ENCODE results near the gene MIF4GD.
A peak's percentile ranks its signal among the peaks of the same experiment; 100 is the strongest.
"Not testable (repeated sequence)": the region's sequence is repeated elsewhere in the genome, so short reads cannot be mapped to it uniquely, and the experiment has no call there.

The MIF4GD gene

GRCh38 chr17:75260641-75261335 is 10.2 kb downstream of the MIF4GD start:
- peaks cover 61% of the 10 kb centered on the region for H3K4me1 Mint-ChIP-seq
- DNase-seq, result no peak
- peaks cover 17% of the 10 kb centered on the region for H3K36me3 Mint-ChIP-seq
- H3K27ac Mint-ChIP-seq, result peak overlapping the region; percentile 99
- no peaks in the 10 kb centered on the region for H3K27me3 Mint-ChIP-seq
- H3K4me3 Mint-ChIP-seq, result peak overlapping the region; percentile 97
- H3K9me3 Mint-ChIP-seq, result no peaks in the 10 kb centered on the region
- CTCF ChIA-PET, result interaction anchor here (0.8 to 3.6 kb wide), 8 partner anchors 9 to 300 kb away, joined by 3 to 25 read pairs (median 4); partner anchors contain the start of genes MIF4GD, NT5C and SLC25A19

- Mint-ChIP-seq H3K36me3 (peaks cover 11% of the 10 kb centered on the region), H3K4me1 (peaks cover 57% of the 10 kb centered on the region)
- H3K9me3 Mint-ChIP-seq, H3K27ac Mint-ChIP-seq, H3K4me3 Mint-ChIP-seq, CTCF ChIA-PET, H3K27me3 Mint-ChIP-seq, DNase-seq: not testable (repeated sequence)
These were observed 13.8 kb downstream of the MIF4GD start for GRCh38 chr17:75257228-75257627.

- H3K9me3 Mint-ChIP-seq, H3K4me3 Mint-ChIP-seq, H3K27ac Mint-ChIP-seq, DNase-seq, H3K36me3 Mint-ChIP-seq, CTCF ChIA-PET, H3K27me3 Mint-ChIP-seq: not testable (repeated sequence)
- H3K4me1 Mint-ChIP-seq, result peaks cover 61% of the 10 kb centered on the region
These were observed 14.9 kb downstream of the MIF4GD start for GRCh38 chr17:75255954-75256698.

DNA sequence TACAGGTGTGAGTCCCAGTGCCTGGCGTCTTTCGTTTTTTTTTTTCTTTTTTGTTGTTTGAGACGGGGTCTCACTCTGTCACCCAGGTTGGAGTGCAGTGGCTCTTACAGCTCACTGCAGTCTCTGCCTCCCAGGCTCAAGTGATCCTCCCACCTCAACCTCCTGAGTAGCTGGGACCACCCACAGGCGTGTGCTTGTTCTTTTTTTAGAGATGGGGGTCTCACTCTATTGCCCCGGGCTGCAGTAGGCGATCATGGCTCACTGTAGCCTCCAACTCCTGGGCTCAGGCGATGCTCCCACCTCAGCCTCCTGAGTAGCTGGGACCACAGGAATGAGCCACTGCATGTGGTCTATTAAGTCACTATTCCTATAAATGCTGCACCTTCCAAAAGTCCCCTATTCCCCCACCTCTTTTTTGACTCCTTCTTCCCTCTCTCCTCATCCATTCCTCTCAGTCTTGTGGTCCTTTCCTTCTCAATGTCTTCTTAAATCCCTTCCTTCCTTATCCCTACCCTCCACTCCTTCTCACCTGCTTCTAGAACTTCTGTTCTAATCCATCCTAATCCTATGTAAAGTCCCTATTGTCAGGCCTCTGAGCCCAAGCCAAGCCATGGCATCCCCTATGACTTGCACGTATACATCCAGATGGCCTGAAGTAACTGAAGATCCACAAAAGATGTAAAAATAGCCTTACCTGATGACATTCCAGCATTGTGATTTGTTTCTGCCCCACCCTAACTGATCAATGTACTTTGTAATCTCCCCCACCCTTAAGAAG is 18.8 kb downstream of the MIF4GD start:
- peak overlapping the region; percentile 21 for H3K27ac Mint-ChIP-seq
- no peak overlapping the region for H3K4me3 Mint-ChIP-seq
- H3K27me3 Mint-ChIP-seq, result no peaks in the 10 kb centered on the region
- CTCF ChIA-PET, result interaction anchor here (0.6 to 0.9 kb wide), 2 partner anchors 12 to 81 kb away, joined by 3 read pairs; no protein-coding TSS in a partner anchor
- H3K36me3 Mint-ChIP-seq, result peaks cover 3% of the 10 kb centered on the region
- DNase-seq, result no peak
- H3K9me3 Mint-ChIP-seq, result no peaks in the 10 kb centered on the region
- H3K4me1 Mint-ChIP-seq, result peaks cover 50% of the 10 kb centered on the region

DNA sequence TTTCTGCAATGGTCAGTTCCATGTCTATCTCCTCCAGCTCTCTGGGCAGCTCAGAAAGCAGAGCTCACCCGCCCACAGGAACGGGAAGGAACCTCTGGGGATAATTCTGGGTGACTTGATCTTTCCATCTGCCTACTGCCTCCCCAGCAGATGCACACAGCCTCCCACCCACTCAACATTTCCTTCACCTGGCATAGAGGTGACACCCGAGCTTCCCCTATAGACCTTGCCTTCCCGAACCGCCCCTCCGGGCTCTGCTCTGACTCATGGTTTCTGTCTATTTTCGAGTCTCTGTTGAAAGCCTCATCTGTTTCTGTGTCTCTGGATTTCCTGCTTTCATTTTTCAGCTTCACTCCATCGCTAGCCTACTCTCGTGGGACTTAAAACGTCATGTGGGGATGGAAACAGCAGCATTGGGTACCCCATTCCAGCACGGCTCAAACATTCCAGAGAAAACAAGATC is 21.0 kb downstream of the MIF4GD start:
- Mint-ChIP-seq H3K36me3 (peaks cover 20% of the 10 kb centered on the region), H3K27ac (peak overlapping the region; percentile 90), H3K9me3 (no peaks in the 10 kb centered on the region), H3K4me3 (peak overlapping the region; percentile 64), H3K4me1 (peaks cover 40% of the 10 kb centered on the region), H3K27me3 (no peaks in the 10 kb centered on the region)
- DNase-seq, result peak; percentile 78
- CTCF ChIA-PET, result interaction anchor here (0.7 to 3.8 kb wide), 9 partner anchors 10 to 162 kb away, joined by 3 to 42 read pairs (median 5); partner anchors contain the start of gene MIF4GD

- Mint-ChIP-seq H3K4me3 (peak overlapping the region; percentile 64), H3K27me3 (no peaks in the 10 kb centered on the region), H3K9me3 (no peaks in the 10 kb centered on the region), H3K27ac (peak overlapping the region; percentile 90), H3K4me1 (peaks cover 41% of the 10 kb centered on the region), H3K36me3 (peaks cover 21% of the 10 kb centered on the region)
- CTCF ChIA-PET, result interaction anchor here (1.0 to 3.8 kb wide), 6 partner anchors 11 to 163 kb away, joined by 4 to 42 read pairs (median 8); partner anchors contain the start of gene MIF4GD
- no peak for DNase-seq
These were observed 21.5 kb downstream of the MIF4GD start for GRCh38 chr17:75249564-75249963.

DNA sequence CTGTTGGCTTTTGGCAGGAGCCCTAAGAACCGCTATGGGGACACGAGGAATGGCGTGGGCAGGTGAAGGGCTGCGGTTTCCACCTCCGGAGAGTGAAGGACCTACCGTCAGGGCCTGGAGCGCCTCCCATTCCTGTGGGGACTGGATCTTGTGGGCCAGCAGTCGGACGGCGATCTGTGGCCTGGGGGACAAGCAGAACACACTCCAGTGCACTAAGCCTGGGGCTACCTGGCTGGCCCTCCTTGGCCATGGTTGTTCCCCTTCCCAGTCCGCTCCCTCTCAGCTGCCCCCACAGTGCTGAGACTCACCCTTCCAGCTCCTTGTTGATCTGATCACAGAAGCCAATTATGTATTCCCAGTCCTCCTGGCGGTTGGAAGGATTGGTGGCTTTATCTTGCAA is 24.6 kb downstream of the MIF4GD start:
- H3K36me3 Mint-ChIP-seq, result peaks cover 43% of the 10 kb centered on the region
- no peaks in the 10 kb centered on the region for H3K9me3 Mint-ChIP-seq
- CTCF ChIA-PET, result interaction anchor here (0.6 kb wide), 1 partner anchor 16 kb away, joined by 5 read pairs; no protein-coding TSS in a partner anchor
- H3K4me1 Mint-ChIP-seq, result peaks cover 37% of the 10 kb centered on the region
- H3K27ac Mint-ChIP-seq, result no peak overlapping the region
- H3K27me3 Mint-ChIP-seq, result no peaks in the 10 kb centered on the region
- H3K4me3 Mint-ChIP-seq, result no peak overlapping the region
- no peak for DNase-seq

GRCh38 chr17:75245011-75245410 is 26.0 kb downstream of the MIF4GD start:
- Mint-ChIP-seq H3K4me1 (peaks cover 28% of the 10 kb centered on the region), H3K9me3 (no peaks in the 10 kb centered on the region), H3K27ac (no peak overlapping the region), H3K27me3 (no peaks in the 10 kb centered on the region), H3K36me3 (peaks cover 51% of the 10 kb centered on the region), H3K4me3 (no peak overlapping the region)
- no peak for DNase-seq
- CTCF ChIA-PET, result interaction anchor here (0.6 to 1.6 kb wide), 2 partner anchors 26 to 73 kb away, joined by 3 read pairs; partner anchors contain the start of gene MIF4GD

- CTCF ChIA-PET, result interaction anchor here (0.7 to 1.6 kb wide), 2 partner anchors 9 to 27 kb away, joined by 3 to 4 read pairs; partner anchors contain the start of gene MIF4GD
- H3K9me3 Mint-ChIP-seq, result no peaks in the 10 kb centered on the region
- H3K27me3 Mint-ChIP-seq, result no peaks in the 10 kb centered on the region
- peaks cover 48% of the 10 kb centered on the region for H3K36me3 Mint-ChIP-seq
- peak overlapping the region; percentile 8 for H3K27ac Mint-ChIP-seq
- no peak overlapping the region for H3K4me3 Mint-ChIP-seq
- DNase-seq, result no peak
- peaks cover 21% of the 10 kb centered on the region for H3K4me1 Mint-ChIP-seq
These were observed 26.7 kb downstream of the MIF4GD start for GRCh38 chr17:75244133-75244866.

GRCh38 chr17:75242461-75243042 is 28.5 kb downstream of the MIF4GD start:
- H3K27me3 Mint-ChIP-seq, result no peaks in the 10 kb centered on the region
- H3K27ac Mint-ChIP-seq, result peak overlapping the region; percentile 84
- H3K9me3 Mint-ChIP-seq, result no peaks in the 10 kb centered on the region
- H3K4me1 Mint-ChIP-seq, result peaks cover 25% of the 10 kb centered on the region
- H3K36me3 Mint-ChIP-seq, result peaks cover 54% of the 10 kb centered on the region
- CTCF ChIA-PET, result interaction anchor here (0.8 to 4.9 kb wide), 4 partner anchors 16 to 171 kb away, joined by 3 to 25 read pairs (median 3); partner anchors contain the start of genes GGA3 and MRPS7
- no peak for DNase-seq
- H3K4me3 Mint-ChIP-seq, result no peak overlapping the region

DNA sequence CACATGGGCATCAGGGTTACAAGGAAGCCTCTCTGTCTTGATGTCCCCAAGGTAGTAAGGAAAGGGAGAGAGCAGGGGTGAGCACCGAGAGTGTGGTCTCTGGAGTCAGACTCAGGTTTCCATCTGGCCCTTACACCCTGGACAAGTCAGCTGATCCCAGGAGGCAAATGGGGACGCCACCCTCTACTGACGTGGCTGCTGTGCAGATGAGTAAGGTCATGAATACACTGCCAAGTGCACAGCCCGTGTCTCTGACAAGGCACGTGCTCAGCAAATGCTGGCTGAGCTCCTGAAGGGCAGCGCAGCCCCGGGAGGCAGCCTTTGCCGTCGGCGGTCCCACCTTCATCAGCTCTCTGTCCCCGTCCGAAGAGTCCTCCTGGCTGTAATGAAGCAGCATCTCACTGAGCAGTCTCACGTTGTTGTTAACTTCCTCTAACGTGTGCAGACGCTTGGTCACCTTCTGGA is 29.0 kb downstream of the MIF4GD start:
- Mint-ChIP-seq H3K27me3 (no peaks in the 10 kb centered on the region), H3K27ac (peak overlapping the region; percentile 84), H3K4me1 (peaks cover 25% of the 10 kb centered on the region), H3K36me3 (peaks cover 60% of the 10 kb centered on the region), H3K9me3 (no peaks in the 10 kb centered on the region), H3K4me3 (no peak overlapping the region)
- CTCF ChIA-PET, result interaction anchor here (0.7 to 4.9 kb wide), 5 partner anchors 10 to 172 kb away, joined by 3 to 25 read pairs (median 3); partner anchors contain the start of genes GGA3 and MRPS7
- DNase-seq, result no peak

- CTCF ChIA-PET, result interaction anchor here (0.7 to 4.9 kb wide), 8 partner anchors 7 to 193 kb away, joined by 3 to 42 read pairs (median 7); partner anchors contain the start of genes GGA3, MRPS7 and NUP85
- Mint-ChIP-seq H3K9me3 (no peaks in the 10 kb centered on the region), H3K27ac (peak overlapping the region; percentile 54), H3K36me3 (peaks cover 60% of the 10 kb centered on the region), H3K4me1 (peaks cover 25% of the 10 kb centered on the region), H3K27me3 (no peaks in the 10 kb centered on the region), H3K4me3 (no peak overlapping the region)
- no peak for DNase-seq
These were observed 29.5 kb downstream of the MIF4GD start for GRCh38 chr17:75241502-75241901.

- Mint-ChIP-seq H3K27me3 (no peaks in the 10 kb centered on the region), H3K9me3 (no peaks in the 10 kb centered on the region), H3K4me3 (no peak overlapping the region), H3K36me3 (peaks cover 61% of the 10 kb centered on the region), H3K4me1 (peaks cover 25% of the 10 kb centered on the region), H3K27ac (no peak overlapping the region)
- no peak for DNase-seq
- CTCF ChIA-PET, result interaction anchor here (0.5 to 4.9 kb wide), 14 partner anchors 8 to 193 kb away, joined by 3 to 42 read pairs (median 7); partner anchors contain the start of genes GGA3, MIF4GD, MRPS7 and NUP85
These were observed 29.9 kb downstream of the MIF4GD start for GRCh38 chr17:75241143-75241430.

Data from activated naive CD4-positive, alpha-beta T cell treated with anti-CD3 and anti-CD28 coated beads, Interleukin-2, amount 10 ng/mL, durations not matched to agents 7 days and 5 days (primary cell).